NCI-H524 (cell line): ENCODE results near the gene ZFHX2.
"Not testable (repeated sequence)": the region's sequence is repeated elsewhere in the genome, so short reads cannot be mapped to it uniquely, and the experiment has no call there.

Experiments used
- DNase-seq, 2 experiments: peaks; one replicate each; lab custom pipeline; 2025; lab: John Stamatoyannopoulos, UW

The ZFHX2 gene

GRCh38 chr14:23539248-23540140 is 12.1 kb downstream of the ZFHX2 start:
- DNase-seq = peak; percentile 54 to 81

- no peak for DNase-seq
Observed at GRCh38 chr14:23538785-23539184, 12.8 kb downstream of the ZFHX2 start.

- DNase-seq = no peak
Observed at GRCh38 chr14:23538050-23538718, 13.4 kb downstream of the ZFHX2 start.

GRCh38 chr14:23537351-23538049 is 14.1 kb downstream of the ZFHX2 start:
- DNase-seq = peak in 1 of 2 experiments; percentile 64

GRCh38 chr14:23536906-23537305 is 14.7 kb downstream of the ZFHX2 start:
- not testable (repeated sequence) for DNase-seq

- no peak for DNase-seq
Observed at GRCh38 chr14:23536494-23536893, 15.1 kb downstream of the ZFHX2 start.

GRCh38 chr14:23535943-23536342 is 15.6 kb downstream of the ZFHX2 start:
- no peak for DNase-seq

GRCh38 chr14:23533652-23534435 is 17.7 kb downstream of the ZFHX2 start:
- DNase-seq = no peak

GRCh38 chr14:23532658-23533057 is 18.9 kb downstream of the ZFHX2 start:
- no peak for DNase-seq

- no peak for DNase-seq
Observed at GRCh38 chr14:23531391-23531790, 20.2 kb downstream of the ZFHX2 start.

GRCh38 chr14:23530375-23531055 is 21.1 kb downstream of the ZFHX2 start:
- peak; percentile 24 to 65 for DNase-seq

GRCh38 chr14:23529016-23529415 is 22.5 kb downstream of the ZFHX2 start:
- no peak for DNase-seq

GRCh38 chr14:23528555-23528954 is 23.0 kb downstream of the ZFHX2 start:
- no peak for DNase-seq

GRCh38 chr14:23525611-23526010 is 26.0 kb downstream of the ZFHX2 start:
- peak; percentile 37 to 76 for DNase-seq

- no peak for DNase-seq
Observed at GRCh38 chr14:23524954-23525353, 26.6 kb downstream of the ZFHX2 start.

- DNase-seq = no peak
Observed at GRCh38 chr14:23523229-23524016, 28.1 kb downstream of the ZFHX2 start.

GRCh38 chr14:23522643-23523198 is 28.8 kb downstream of the ZFHX2 start:
- DNase-seq = no peak

GRCh38 chr14:23521785-23522640 is 29.6 kb downstream of the ZFHX2 start:
- DNase-seq = no peak

- no peak for DNase-seq
Observed at GRCh38 chr14:23520899-23521533, 30.5 kb downstream of the ZFHX2 start.
